ENCODE measurements around the gene NEUROG1.

The NEUROG1 gene

GRCh38 chr5:135561266-135561665 is 25.5 kb upstream of the NEUROG1 start:
- no peak for DNase-seq

- peak; percentile 90 for DNase-seq
These were observed 25.1 kb upstream of the NEUROG1 start for GRCh38 chr5:135560858-135561257.

- no peak for DNase-seq
These were observed 23.6 kb upstream of the NEUROG1 start for GRCh38 chr5:135559354-135559753.

GRCh38 chr5:135557076-135557838 is 21.5 kb upstream of the NEUROG1 start:
- DNase-seq: no peak

GRCh38 chr5:135556620-135557019 is 20.9 kb upstream of the NEUROG1 start:
- no peak for DNase-seq

GRCh38 chr5:135555530-135555929 is 19.8 kb upstream of the NEUROG1 start:
- no peak for DNase-seq

- peak; percentile 75 for DNase-seq
These were observed 18.1 kb upstream of the NEUROG1 start for GRCh38 chr5:135553688-135554462.

GRCh38 chr5:135551593-135552447 is 16.1 kb upstream of the NEUROG1 start:
- DNase-seq: peak; percentile 82

GRCh38 chr5:135549413-135549812 is 13.6 kb upstream of the NEUROG1 start:
- no peak for DNase-seq

GRCh38 chr5:135547590-135548254 is 12.0 kb upstream of the NEUROG1 start:
- no peak for DNase-seq

- no peak for DNase-seq
These were observed 11.1 kb upstream of the NEUROG1 start for GRCh38 chr5:135546912-135547311.

- DNase-seq: no peak
These were observed 10.3 kb upstream of the NEUROG1 start for GRCh38 chr5:135546101-135546500.

GRCh38 chr5:135545099-135545498 is 9.3 kb upstream of the NEUROG1 start:
- DNase-seq: peak; percentile 70

- DNase-seq: peak; percentile 73
These were observed 7.9 kb upstream of the NEUROG1 start for GRCh38 chr5:135543485-135544304.

- DNase-seq: no peak
These were observed 7.3 kb upstream of the NEUROG1 start for GRCh38 chr5:135543001-135543484.

GRCh38 chr5:135541807-135542502 is 6.2 kb upstream of the NEUROG1 start:
- DNase-seq: peak; percentile 20

- DNase-seq: peak; percentile 32
These were observed 3.8 kb upstream of the NEUROG1 start for GRCh38 chr5:135539430-135540005.

GRCh38 chr5:135538261-135538660 is 2.5 kb upstream of the NEUROG1 start:
- DNase-seq: peak; percentile 31

GRCh38 chr5:135537745-135538144 is 2.0 kb upstream of the NEUROG1 start:
- no peak for DNase-seq

GRCh38 chr5:135537271-135537670 is 1.5 kb upstream of the NEUROG1 start:
- peak; percentile 37 for DNase-seq

GRCh38 chr5:135535420-135535819 is 344 bp downstream of the NEUROG1 start:
- peak; percentile 60 for DNase-seq

Measured in islet precursor cell (in vitro differentiated cells).